GM12875 (cell line): ENCODE data around the gene SLC6A8.
A peak's percentile ranks its signal among the peaks of the same experiment; 100 is the strongest.
"Not testable (repeated sequence)": the region's sequence is repeated elsewhere in the genome, so short reads cannot be mapped to it uniquely, and the experiment has no call there.

Experiments
- H3K4me3 ChIP-seq: one replicate; pipeline ENCODE4 v1.5.1; 2011; ENCODE audit warnings: low read depth, low read length, control low read depth
- TF ChIP-seq, protein P1 (sequence below): IDR thresholded peaks from 2 replicates; pipeline ENCODE4 v1.5.1; 2011; ENCODE audit warnings: low read depth, mild to moderate bottlenecking, control low read depth, inconsistent platforms, low read length, moderate library complexity, borderline replicate concordance; ENCODE audit not compliant: insufficient read depth

SLC6A8 gene

DNA sequence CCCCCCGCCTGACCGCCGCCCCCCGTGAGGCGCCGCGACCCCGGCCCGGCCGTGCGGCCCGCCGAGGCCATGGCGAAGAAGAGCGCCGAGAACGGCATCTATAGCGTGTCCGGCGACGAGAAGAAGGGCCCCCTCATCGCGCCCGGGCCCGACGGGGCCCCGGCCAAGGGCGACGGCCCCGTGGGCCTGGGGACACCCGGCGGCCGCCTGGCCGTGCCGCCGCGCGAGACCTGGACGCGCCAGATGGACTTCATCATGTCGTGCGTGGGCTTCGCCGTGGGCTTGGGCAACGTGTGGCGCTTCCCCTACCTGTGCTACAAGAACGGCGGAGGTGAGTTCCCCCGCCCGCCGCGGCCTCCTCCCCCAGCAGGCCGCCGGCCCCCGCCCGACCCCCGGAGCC lies 780 bp downstream of the SLC6A8 start:
- no peak overlapping the region for H3K4me3 ChIP-seq
- TF ChIP-seq, protein P1, sequence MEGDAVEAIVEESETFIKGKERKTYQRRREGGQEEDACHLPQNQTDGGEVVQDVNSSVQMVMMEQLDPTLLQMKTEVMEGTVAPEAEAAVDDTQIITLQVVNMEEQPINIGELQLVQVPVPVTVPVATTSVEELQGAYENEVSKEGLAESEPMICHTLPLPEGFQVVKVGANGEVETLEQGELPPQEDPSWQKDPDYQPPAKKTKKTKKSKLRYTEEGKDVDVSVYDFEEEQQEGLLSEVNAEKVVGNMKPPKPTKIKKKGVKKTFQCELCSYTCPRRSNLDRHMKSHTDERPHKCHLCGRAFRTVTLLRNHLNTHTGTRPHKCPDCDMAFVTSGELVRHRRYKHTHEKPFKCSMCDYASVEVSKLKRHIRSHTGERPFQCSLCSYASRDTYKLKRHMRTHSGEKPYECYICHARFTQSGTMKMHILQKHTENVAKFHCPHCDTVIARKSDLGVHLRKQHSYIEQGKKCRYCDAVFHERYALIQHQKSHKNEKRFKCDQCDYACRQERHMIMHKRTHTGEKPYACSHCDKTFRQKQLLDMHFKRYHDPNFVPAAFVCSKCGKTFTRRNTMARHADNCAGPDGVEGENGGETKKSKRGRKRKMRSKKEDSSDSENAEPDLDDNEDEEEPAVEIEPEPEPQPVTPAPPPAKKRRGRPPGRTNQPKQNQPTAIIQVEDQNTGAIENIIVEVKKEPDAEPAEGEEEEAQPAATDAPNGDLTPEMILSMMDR = no peak

DNA sequence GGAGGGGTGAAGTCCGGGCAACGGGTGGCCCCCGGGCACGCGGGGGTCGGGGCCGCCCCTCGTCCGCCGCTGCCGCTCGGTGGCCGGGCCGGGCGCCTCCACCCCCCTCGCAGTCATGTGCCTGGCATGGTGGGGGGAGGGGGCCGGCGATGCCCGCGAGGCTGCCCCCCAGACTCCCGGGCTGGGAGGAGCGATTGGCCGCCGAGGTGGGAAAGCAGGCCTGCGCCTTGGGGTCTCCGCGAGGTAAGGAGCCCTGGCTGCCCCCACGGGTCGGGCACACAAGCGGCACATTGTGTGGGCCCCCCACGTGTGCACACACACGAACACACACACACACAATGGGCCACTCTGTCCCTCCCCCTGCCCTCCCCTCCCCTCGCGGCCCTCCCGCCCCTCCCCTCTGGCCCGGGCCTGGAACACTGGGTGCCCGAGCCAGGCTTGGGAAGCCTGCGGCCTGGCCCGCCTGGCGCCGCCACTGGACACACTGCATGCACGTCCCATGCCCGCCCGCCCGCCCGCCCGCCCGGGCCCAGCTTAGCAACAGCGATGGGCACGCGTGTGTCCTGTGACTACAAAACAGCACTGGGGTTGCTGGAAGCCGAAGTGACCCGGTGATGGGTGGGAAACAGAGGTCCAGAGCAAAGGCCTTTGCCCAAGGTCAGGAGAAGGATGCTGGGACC lies 1.3 kb downstream of the SLC6A8 start:
- TF ChIP-seq, protein P1 = no peak

DNA sequence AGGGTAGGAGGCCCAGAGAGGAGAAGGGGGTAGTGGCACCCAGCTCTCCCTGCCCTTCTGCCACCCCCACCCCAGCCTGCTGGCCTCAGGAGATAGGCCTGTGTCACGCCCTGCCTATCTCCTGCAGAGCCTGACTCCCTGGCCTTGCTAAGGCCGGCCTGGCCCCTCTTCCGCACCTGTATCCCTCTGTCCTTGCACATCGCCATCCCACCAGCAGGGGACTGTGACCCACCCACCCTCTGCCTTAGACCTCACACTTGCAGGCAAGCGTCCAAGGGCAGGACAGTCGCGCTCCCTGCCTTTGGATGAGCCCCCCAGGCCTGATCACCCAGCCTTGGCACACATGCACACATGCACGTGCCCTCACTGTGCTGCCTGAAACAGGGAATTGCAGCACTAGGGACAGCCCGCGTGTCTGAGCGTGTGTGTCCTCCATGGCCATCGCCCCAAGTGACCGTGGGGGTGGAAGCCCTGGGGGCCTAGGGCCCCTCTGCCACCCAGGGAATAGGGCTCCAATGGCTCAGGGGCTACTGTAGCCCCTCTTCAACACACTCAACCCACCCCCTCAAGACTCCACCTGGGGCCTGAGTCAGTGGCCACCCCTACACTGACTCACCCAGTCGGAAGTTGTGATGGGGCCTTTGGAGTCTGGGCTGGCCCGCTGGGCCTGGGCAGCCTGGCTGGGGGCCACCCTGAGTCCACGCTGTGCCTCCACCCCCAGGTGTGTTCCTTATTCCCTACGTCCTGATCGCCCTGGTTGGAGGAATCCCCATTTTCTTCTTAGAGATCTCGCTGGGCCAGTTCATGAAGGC lies 2.1 kb downstream of the SLC6A8 start:
- TF ChIP-seq, protein P1 = 0 out of 2 replicates have a peak, but pooled peaks have one; percentile 1
- no peak overlapping the region for H3K4me3 ChIP-seq

More for the DNA sequence above, 1.3 kb downstream of the SLC6A8 start:
- no peak overlapping the region for H3K4me3 ChIP-seq

DNA sequence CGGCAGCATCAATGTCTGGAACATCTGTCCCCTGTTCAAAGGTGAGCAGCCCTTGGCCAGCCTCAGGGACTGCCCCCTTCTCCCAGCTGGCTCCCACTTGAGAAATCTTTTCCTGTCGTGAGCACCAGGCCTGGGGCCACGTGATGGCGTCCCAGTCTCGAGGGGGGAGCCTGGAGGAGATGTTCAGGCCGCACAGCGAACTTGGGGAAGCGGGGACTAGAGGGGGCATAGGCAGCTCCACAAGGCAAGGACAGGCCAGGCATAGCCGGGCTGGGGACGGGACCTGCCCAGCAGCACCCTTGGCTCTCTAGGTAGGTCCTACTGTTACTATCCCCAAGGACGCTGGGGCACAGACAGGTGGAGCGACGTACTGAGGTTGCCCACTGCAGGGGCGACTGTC lies 2.7 kb downstream of the SLC6A8 start:
- TF ChIP-seq, protein P1 = no peak
- H3K4me3 ChIP-seq = no peak overlapping the region

DNA sequence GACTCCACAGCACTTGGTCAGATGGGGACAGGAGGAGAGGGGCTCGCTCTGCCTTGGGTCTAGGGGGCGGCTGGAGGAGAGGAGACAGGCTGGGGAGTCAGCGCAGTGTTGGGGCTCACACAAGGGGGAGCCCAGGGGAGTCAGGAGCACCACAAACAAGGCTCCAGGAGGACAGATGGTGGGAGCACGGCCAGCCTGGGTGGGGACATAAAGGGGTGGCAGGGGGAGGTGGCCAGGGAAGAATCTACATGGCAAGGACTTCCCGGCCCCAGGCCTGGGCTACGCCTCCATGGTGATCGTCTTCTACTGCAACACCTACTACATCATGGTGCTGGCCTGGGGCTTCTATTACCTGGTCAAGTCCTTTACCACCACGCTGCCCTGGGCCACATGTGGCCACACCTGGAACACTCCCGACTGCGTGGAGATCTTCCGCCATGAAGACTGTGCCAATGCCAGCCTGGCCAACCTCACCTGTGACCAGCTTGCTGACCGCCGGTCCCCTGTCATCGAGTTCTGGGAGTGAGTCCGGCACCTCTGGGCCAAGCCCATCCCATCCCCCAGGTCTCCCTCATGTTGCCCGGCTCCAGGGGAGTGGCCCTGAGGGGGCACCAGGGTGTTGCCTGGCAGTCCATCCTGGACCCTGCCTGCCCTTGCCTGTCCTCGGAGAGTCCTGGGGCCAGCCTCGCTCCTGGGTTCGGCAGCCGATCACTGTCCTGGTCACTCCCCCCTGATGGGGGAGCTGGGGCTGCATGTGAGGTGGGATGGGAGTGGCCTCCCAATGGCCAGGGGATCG lies 3.5 kb downstream of the SLC6A8 start:
- H3K4me3 ChIP-seq = not testable (repeated sequence)

DNA sequence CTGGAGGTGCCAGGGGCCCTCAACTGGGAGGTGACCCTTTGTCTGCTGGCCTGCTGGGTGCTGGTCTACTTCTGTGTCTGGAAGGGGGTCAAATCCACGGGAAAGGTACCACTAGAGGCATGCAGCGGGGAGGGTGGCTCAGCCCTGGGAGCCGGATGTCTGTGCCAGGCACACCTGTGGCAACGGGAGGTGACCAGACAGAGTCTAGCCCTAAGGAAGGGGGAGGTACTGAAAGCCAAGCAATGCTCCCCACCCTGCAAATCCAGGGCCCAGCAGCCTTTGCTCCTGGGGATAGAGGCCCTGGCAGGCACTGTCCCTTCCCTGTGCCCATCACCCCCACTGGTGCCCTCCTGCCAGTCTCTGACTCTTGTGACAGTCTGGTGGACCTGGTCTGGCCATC lies 4.3 kb downstream of the SLC6A8 start:
- H3K4me3 ChIP-seq = no peak overlapping the region
- TF ChIP-seq, protein P1 = no peak

DNA sequence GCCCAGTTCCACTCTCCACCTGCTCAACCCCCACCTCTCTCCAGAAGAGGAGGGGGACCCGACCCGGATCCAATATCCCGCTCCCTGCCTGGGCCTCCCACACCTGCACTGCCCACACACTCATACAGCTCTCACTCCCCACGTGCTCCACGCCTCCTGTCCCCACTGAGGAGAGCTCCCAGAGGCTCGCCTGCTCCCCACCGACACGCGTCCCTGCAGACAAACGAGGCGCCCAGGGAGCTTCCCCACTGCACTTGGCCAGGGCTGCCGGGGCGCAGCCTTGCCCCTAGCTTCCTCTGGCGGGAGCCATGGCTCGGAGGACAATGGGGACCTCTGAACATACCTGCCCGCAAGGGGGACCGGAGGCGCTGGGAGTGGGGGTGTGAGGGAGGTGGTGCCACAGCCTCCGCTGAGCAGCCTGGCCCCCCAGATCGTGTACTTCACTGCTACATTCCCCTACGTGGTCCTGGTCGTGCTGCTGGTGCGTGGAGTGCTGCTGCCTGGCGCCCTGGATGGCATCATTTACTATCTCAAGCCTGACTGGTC lies 5.0 kb downstream of the SLC6A8 start:
- no peak overlapping the region for H3K4me3 ChIP-seq
- TF ChIP-seq, protein P1 = no peak
